ENCODE data around the gene TMPRSS11A.

Gene TMPRSS11A

GRCh38 chr4:67963356-67963755 is at the start of gene TMPRSS11A:
Gene TMPRSS11A, minus strand, starts transcription at chr4:67963493. Its CDS starts 100 bp downstream, at chr4:67963393.
- DNase-seq = no peak

- no peak for DNase-seq
Measured at GRCh38 chr4:68011684-68012083, 48.4 kb upstream of the TMPRSS11A start.

GRCh38 chr4:68002906-68003305 is 39.6 kb upstream of the TMPRSS11A start:
- DNase-seq = no peak

GRCh38 chr4:67996127-67996526 is 32.8 kb upstream of the TMPRSS11A start:
- DNase-seq = no peak

- DNase-seq = no peak
Measured at GRCh38 chr4:67988991-67989390, 25.7 kb upstream of the TMPRSS11A start.

GRCh38 chr4:67983333-67983732 is 20.0 kb upstream of the TMPRSS11A start:
- no peak for DNase-seq

- no peak for DNase-seq
Measured at GRCh38 chr4:67980512-67980911, 17.2 kb upstream of the TMPRSS11A start.

GRCh38 chr4:67973608-67974007 is 10.3 kb upstream of the TMPRSS11A start:
- no peak for DNase-seq

GRCh38 chr4:67954890-67955289 is 8.4 kb downstream of the TMPRSS11A start:
- DNase-seq = no peak

- no peak for DNase-seq
Measured at GRCh38 chr4:67941074-67941473, 22.2 kb downstream of the TMPRSS11A start.

- DNase-seq = no peak
Measured at GRCh38 chr4:67940506-67940905, 22.8 kb downstream of the TMPRSS11A start.

- no peak for DNase-seq
Measured at GRCh38 chr4:67939195-67939594, 24.1 kb downstream of the TMPRSS11A start.

GRCh38 chr4:67935888-67936287 is 27.4 kb downstream of the TMPRSS11A start:
- no peak for DNase-seq

- DNase-seq = no peak
Measured at GRCh38 chr4:67934628-67935027, 28.7 kb downstream of the TMPRSS11A start.

GRCh38 chr4:67933755-67934154 is 29.5 kb downstream of the TMPRSS11A start:
- DNase-seq = no peak

- DNase-seq = no peak
Measured at GRCh38 chr4:67933038-67933437, 30.3 kb downstream of the TMPRSS11A start.

- DNase-seq = no peak
Measured at GRCh38 chr4:67931256-67931655, 32.0 kb downstream of the TMPRSS11A start.

GRCh38 chr4:67929426-67929825 is 33.9 kb downstream of the TMPRSS11A start:
- no peak for DNase-seq

- DNase-seq = no peak
Measured at GRCh38 chr4:67928546-67928945, 34.7 kb downstream of the TMPRSS11A start.

- DNase-seq = no peak
Measured at GRCh38 chr4:67927251-67927650, 36.0 kb downstream of the TMPRSS11A start.

- no peak for DNase-seq
Measured at GRCh38 chr4:67926485-67926884, 36.8 kb downstream of the TMPRSS11A start.

- DNase-seq = no peak
Measured at GRCh38 chr4:67922697-67923096, 40.6 kb downstream of the TMPRSS11A start.

- no peak for DNase-seq
Measured at GRCh38 chr4:67918428-67918827, 44.9 kb downstream of the TMPRSS11A start.

- DNase-seq = no peak
Measured at GRCh38 chr4:67915400-67915966, 47.8 kb downstream of the TMPRSS11A start.

- no peak for DNase-seq
Measured at GRCh38 chr4:67912080-67912479, 51.2 kb downstream of the TMPRSS11A start.

GRCh38 chr4:67911638-67912037 is 51.7 kb downstream of the TMPRSS11A start:
- no peak for DNase-seq
